ENCODE results near the gene RGS7.
"Not testable (repeated sequence)": the region's sequence is repeated elsewhere in the genome, so short reads cannot be mapped to it uniquely, and the experiment has no call there.

RGS7 gene

DNA sequence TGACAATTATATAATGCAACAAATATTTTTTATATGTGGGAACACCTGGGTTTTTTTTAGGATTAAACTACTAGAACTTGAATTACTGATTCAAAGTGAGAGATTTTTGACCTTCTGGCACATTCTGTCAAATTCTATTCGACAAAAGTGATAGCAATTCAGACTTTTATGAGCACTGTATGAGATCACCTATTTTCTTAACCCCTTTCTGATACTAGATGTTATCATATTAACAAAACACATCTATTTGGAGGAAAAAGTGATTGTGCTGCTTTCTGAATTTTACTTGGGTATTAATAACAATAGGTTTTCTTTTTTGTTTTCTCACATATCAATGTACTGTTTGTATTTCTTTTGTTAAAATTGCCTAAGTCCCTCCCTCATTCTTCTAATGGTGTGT lies 570.1 kb downstream of the RGS7 start:
- Mint-ChIP-seq H3K4me1 (no peaks in the 10 kb centered on the region), H3K36me3 (no peaks in the 10 kb centered on the region), H3K27me3 (no peaks in the 10 kb centered on the region), H3K27ac (no peak overlapping the region), H3K9me3 (no peaks in the 10 kb centered on the region), H3K4me3 (no peak overlapping the region)
- no peak for DNase-seq (ENCODE audit: low spot score in 2 of 2)
- no peak for ATAC-seq (ENCODE audit: low read depth)

DNA sequence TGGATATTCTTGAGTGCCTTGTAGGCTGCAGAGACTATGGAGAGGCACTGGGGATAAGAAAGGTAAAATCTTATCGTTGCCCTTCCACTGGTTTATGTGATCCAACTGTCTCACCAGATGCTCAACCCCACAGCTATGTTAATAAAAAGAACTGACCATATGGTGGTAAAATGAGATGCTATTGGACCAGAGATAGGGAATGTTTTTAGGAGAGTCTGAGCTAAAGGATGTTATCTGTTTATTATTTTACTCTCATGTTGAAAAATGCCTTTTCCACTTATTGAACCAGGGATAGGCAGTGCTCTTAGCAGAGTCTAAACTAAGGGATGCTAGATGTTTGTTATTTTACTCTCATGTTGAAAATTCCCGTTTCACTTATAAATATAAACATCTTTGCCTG lies 572.2 kb downstream of the RGS7 start:
- ATAC-seq (ENCODE audit: low read depth) (no peak), DNase-seq (ENCODE audit: low spot score in 2 of 2) (no peak)
- H3K27me3 Mint-ChIP-seq: no peaks in the 10 kb centered on the region
- H3K36me3 Mint-ChIP-seq: no peaks in the 10 kb centered on the region
- no peak overlapping the region for H3K27ac Mint-ChIP-seq
- H3K4me3 Mint-ChIP-seq: no peak overlapping the region
- H3K9me3 Mint-ChIP-seq: no peaks in the 10 kb centered on the region
- no peaks in the 10 kb centered on the region for H3K4me1 Mint-ChIP-seq

- H3K4me3 Mint-ChIP-seq; ATAC-seq (ENCODE audit: low read depth); H3K27me3 Mint-ChIP-seq; DNase-seq (ENCODE audit: low spot score in 2 of 2); H3K4me1 Mint-ChIP-seq; H3K27ac Mint-ChIP-seq; H3K9me3 Mint-ChIP-seq; H3K36me3 Mint-ChIP-seq: not testable (repeated sequence)
Measured at GRCh38 chr1:240783728-240784137, 573.3 kb downstream of the RGS7 start.

DNA sequence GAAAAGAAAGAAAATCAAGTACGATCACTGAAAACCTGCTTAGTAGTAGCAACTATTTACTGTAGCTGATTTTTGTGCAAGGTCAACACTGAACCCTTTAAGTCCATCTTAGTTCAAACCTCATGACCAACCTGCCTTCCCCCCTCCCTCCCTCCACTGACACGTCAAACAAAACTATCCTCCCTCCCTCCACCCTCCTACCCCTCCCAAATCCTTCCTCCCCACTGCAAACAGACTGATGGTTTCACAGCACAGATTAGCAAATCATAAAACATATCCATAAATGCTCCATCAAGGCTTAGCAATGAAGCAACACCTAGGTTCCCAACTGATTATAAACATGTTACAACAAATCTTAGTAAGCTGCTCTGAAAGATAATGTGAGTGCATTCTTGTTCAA lies 580.8 kb downstream of the RGS7 start:
- H3K27ac Mint-ChIP-seq: no peak overlapping the region
- H3K4me1 Mint-ChIP-seq: no peaks in the 10 kb centered on the region
- no peak for ATAC-seq (ENCODE audit: low read depth)
- no peaks in the 10 kb centered on the region for H3K27me3 Mint-ChIP-seq
- no peak overlapping the region for H3K4me3 Mint-ChIP-seq
- H3K9me3 Mint-ChIP-seq: no peaks in the 10 kb centered on the region
- no peak for DNase-seq (ENCODE audit: low spot score in 2 of 2)
- H3K36me3 Mint-ChIP-seq: no peaks in the 10 kb centered on the region

DNA sequence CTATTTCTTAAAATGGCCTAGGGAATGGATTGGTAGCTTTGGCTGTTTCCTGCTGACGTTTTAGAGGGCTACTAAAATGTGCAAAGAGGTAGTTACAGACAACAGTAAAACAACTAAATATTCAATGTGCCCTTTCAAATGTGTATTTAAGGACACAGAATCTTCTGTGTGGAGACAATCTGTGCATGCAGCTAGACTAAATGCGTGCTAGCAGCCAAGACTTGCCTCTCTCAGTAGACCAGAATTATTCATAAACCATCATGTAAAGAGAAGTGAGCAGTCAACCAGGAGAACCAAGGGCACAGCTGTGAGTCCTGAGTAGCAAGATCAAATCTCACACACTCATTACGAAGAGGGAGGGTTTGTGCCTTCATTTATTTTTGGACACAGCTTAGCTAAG lies 584.9 kb downstream of the RGS7 start:
- no peak for ATAC-seq (ENCODE audit: low read depth)
- Mint-ChIP-seq H3K4me1 (no peaks in the 10 kb centered on the region), H3K27ac (no peak overlapping the region), H3K9me3 (peaks cover 2% of the 10 kb centered on the region), H3K27me3 (peaks cover 1% of the 10 kb centered on the region), H3K4me3 (no peak overlapping the region), H3K36me3 (no peaks in the 10 kb centered on the region)
- DNase-seq (ENCODE audit: low spot score in 2 of 2): no peak

DNA sequence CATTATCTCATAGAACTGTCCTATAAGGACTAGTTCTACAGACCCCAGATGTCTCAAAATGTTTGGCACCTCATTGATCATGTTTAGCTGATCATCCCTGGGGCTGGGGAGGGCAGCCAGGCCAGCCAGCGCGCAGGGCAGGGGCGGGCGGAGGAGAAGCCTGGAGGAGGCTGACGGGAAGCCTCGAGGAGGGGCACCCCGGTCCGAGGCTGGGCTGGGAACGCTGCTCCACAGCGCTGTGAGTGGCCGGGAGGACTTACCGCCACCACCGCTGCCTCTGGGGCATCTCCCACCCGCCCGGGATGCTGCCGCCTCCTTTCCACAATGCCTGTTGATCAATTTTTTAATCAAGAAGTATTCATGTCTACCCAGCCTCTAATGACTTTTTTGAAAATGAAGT lies 585.6 kb downstream of the RGS7 start:
- no peak overlapping the region for H3K27ac Mint-ChIP-seq
- no peak for ATAC-seq (ENCODE audit: low read depth)
- H3K4me3 Mint-ChIP-seq: no peak overlapping the region
- no peak for DNase-seq (ENCODE audit: low spot score in 2 of 2)
- H3K36me3 Mint-ChIP-seq: no peaks in the 10 kb centered on the region
- H3K4me1 Mint-ChIP-seq: no peaks in the 10 kb centered on the region
- H3K9me3 Mint-ChIP-seq: peaks cover 2% of the 10 kb centered on the region
- H3K27me3 Mint-ChIP-seq: peaks cover 1% of the 10 kb centered on the region

DNA sequence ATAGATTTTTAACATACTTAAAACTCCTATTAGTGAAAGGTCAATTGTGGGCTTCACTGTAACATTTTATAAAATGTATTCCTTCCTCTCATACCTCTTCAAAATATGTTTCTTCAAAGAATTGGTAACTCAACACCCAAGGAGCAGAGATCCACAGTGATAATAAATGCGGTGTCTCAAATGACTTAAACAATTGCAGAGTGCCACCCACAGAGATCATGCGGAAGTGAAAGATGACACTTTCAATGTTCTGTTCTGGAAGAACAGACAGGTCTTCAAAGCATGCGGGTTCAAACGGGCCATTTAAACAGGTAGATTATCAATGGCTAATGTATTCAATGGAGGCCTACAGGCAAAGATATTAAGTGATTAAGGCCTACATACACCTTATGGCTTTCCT lies 588.0 kb downstream of the RGS7 start:
- H3K27ac Mint-ChIP-seq: no peak overlapping the region

DNA sequence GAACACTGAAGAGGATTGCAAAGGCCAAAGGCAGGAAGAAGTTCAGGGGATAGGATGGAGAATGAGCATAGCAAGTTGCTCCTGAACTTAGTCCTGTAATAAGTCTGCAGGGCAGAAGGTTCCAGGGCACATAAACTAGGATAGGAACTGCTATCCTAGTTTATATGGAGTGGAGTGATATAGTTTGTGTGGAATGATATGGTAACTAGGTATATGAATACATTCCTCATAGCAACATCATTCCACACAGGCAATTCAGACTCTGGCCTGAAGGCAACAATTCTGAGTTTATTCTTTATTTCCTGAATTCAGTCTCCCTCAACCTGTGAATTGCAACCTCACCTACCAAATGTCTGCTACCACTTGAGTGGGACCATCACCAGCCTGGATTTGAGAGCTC lies 590.2 kb downstream of the RGS7 start:
- ATAC-seq (ENCODE audit: low read depth) (no peak), DNase-seq (ENCODE audit: low spot score in 2 of 2) (no peak)
- H3K4me3 Mint-ChIP-seq: no peak overlapping the region
- H3K27ac Mint-ChIP-seq: no peak overlapping the region
- H3K27me3 Mint-ChIP-seq: peaks cover 1% of the 10 kb centered on the region
- no peaks in the 10 kb centered on the region for H3K36me3 Mint-ChIP-seq
- peaks cover 2% of the 10 kb centered on the region for H3K9me3 Mint-ChIP-seq
- H3K4me1 Mint-ChIP-seq: no peaks in the 10 kb centered on the region

More for the DNA sequence above, 588.0 kb downstream of the RGS7 start:
- H3K4me3 Mint-ChIP-seq: no peak overlapping the region
- H3K9me3 Mint-ChIP-seq: peaks cover 2% of the 10 kb centered on the region
- H3K36me3 Mint-ChIP-seq: no peaks in the 10 kb centered on the region
- peaks cover 1% of the 10 kb centered on the region for H3K27me3 Mint-ChIP-seq
- no peaks in the 10 kb centered on the region for H3K4me1 Mint-ChIP-seq
- ATAC-seq (ENCODE audit: low read depth) (no peak), DNase-seq (ENCODE audit: low spot score in 2 of 2) (no peak)

DNA sequence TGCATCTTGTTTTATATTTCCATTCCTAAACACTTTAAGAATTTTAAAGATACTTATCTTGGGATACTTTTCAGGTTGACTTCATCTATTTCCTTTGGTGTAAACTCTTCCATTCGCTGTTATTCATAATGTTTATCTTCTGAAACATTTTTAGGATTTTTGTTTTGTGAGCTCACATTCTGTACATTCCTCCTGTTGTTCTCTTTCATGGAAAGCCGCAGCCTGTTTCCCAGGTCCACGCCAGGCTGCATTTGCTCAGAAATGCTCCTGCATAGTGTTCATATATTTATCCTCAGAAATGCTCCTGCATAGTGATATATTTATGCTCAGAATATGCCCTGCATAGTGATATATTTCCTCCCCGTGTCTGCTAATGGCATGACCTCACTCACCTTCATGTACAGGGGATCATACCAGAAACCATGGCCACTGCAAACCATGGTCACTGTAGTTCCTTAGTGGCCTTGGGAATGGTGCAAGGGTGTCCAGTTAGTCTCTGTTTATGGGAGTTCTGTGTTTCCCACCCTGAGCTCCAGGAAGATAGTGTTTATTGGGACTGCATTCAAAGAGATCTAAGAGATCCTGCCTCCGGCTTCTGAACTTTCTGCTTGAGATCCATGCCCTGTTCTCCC lies 591.2 kb downstream of the RGS7 start:
- Mint-ChIP-seq H3K27ac (no peak overlapping the region), H3K9me3 (no peaks in the 10 kb centered on the region), H3K4me3 (no peak overlapping the region), H3K36me3 (no peaks in the 10 kb centered on the region), H3K4me1 (no peaks in the 10 kb centered on the region), H3K27me3 (no peaks in the 10 kb centered on the region)
- no peak for DNase-seq (ENCODE audit: low spot score in 2 of 2)
- no peak for ATAC-seq (ENCODE audit: low read depth)

- Mint-ChIP-seq H3K9me3 (no peaks in the 10 kb centered on the region), H3K36me3 (no peaks in the 10 kb centered on the region), H3K4me3 (no peak overlapping the region), H3K4me1 (no peaks in the 10 kb centered on the region), H3K27ac (no peak overlapping the region), H3K27me3 (no peaks in the 10 kb centered on the region)
- no peak for DNase-seq (ENCODE audit: low spot score in 2 of 2)
- no peak for ATAC-seq (ENCODE audit: low read depth)
Measured at GRCh38 chr1:240763771-240764170, 593.2 kb downstream of the RGS7 start.

DNA sequence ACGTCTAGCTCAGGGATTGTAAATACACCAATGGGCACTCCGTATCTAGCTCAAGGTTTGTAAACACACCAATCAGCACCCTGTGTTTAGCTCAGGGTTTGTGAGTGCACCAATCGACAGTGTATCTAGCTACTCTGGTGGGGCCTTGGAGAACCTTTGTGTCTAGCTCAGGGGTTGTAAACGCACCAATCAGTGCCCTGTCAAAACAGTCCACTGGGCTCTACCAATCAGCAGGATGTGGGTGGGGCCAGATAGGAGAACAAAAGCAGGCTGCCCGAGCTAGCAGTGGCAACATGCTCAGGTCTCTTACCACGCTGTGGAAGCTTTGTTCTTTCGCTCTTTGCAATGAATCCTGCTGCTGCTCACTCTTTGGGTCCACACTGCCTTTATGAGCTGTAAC lies 593.9 kb downstream of the RGS7 start:
- ATAC-seq (ENCODE audit: low read depth); H3K36me3 Mint-ChIP-seq; H3K9me3 Mint-ChIP-seq; DNase-seq (ENCODE audit: low spot score in 2 of 2); H3K4me3 Mint-ChIP-seq; H3K27me3 Mint-ChIP-seq; H3K27ac Mint-ChIP-seq; H3K4me1 Mint-ChIP-seq: not testable (repeated sequence)

DNA sequence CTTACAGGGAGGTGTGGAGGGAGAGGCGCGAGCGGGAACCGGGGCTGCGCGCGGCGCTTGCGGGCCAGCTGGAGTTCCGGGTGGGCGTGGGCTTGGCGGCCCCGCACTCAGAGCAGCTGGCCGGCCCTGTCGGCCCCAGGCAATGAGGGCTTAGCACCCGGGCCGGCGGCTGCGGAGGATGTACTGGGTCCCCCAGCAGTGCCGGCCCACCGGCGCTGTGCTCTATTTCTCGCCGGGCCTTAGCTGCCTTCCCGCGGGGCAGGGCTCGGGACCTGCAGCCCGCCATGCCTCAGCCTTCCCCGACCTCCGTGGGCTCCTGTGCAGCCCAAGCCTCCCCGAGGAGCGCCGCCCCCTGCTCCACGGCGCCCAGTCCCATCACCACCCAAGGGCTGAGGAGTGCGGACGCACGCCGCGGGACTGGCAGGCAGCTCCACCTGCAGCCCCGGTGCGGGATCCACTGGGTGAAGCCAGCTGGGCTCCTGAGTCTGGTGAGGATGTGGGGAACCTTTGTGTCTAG lies 594.5 kb downstream of the RGS7 start:
- H3K27ac Mint-ChIP-seq; H3K4me1 Mint-ChIP-seq; H3K4me3 Mint-ChIP-seq; H3K36me3 Mint-ChIP-seq; H3K9me3 Mint-ChIP-seq; DNase-seq (ENCODE audit: low spot score in 2 of 2); H3K27me3 Mint-ChIP-seq; ATAC-seq (ENCODE audit: low read depth): not testable (repeated sequence)

DNA sequence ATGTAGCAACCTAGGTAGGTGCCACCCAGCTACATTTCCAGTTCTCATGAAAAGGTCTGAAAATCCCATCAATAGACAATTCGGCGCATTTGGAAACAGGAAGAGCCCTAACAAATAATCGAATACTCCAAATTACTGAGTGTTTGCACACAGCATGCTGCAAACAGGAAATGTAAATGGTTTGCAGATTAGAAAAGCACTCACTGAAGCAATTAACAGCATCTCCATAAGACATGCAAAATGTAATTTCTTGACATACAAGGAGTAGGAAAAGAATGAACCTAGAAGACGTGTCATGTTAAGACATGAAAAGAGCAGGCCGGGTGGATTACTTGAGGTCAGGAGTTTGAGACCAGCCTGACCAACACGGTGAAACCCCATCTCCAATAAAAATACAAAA lies 598.2 kb downstream of the RGS7 start:
- H3K27ac Mint-ChIP-seq; H3K4me3 Mint-ChIP-seq; DNase-seq (ENCODE audit: low spot score in 2 of 2); H3K9me3 Mint-ChIP-seq; H3K27me3 Mint-ChIP-seq; H3K4me1 Mint-ChIP-seq; H3K36me3 Mint-ChIP-seq; ATAC-seq (ENCODE audit: low read depth): not testable (repeated sequence)

DNA sequence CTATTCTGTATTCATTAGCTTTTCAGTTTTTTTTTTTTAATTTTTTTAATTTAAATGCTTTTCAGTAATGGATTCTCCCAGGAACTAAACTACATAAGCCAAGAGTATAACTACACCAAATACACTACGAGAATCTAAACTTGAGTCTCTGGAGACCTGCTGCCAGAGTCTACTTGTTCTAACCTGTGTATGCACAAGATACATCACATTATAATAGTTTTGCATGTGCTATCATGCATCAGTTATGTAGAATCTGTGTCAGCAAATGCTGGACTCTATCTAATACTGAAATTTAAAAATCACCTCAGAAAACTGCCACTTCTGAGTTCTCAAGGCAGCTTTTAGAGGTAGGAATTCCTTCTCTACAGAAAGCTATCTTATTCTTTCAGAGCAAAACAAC lies 598.7 kb downstream of the RGS7 start:
- Mint-ChIP-seq H3K27me3 (no peaks in the 10 kb centered on the region), H3K9me3 (no peaks in the 10 kb centered on the region), H3K4me1 (no peaks in the 10 kb centered on the region), H3K4me3 (no peak overlapping the region), H3K27ac (no peak overlapping the region), H3K36me3 (no peaks in the 10 kb centered on the region)
- ATAC-seq (ENCODE audit: low read depth) (no peak), DNase-seq (ENCODE audit: low spot score in 2 of 2) (no peak)

DNA sequence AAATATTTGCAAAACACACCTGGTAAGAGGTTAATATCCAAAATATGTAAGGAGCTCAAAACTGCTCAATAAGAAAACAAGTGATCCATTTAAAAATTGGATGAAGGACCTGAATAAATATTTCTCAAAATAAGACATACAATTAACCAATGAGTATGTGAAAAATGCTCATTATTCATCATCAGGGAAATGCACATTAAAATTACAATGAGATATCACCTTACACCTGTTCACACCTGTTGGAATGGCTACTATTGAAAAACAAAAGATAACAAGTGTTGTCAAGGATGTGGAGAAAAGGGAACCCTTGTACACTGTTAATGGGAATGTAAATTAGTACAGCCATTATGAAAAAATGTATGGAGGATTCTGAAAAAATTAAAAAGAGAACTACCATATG lies 609.1 kb downstream of the RGS7 start:
- Mint-ChIP-seq H3K27ac (no peak overlapping the region), H3K9me3 (no peaks in the 10 kb centered on the region), H3K36me3 (no peaks in the 10 kb centered on the region), H3K4me1 (no peaks in the 10 kb centered on the region), H3K4me3 (no peak overlapping the region), H3K27me3 (peaks cover 4% of the 10 kb centered on the region)
- DNase-seq (ENCODE audit: low spot score in 2 of 2): no peak
- ATAC-seq (ENCODE audit: low read depth): no peak
